CD4-positive, alpha-beta T cell treated with Interleukin-4 for 4 hours (primary cell): Measurements from ENCODE around the gene TWSG1.
A peak's percentile ranks its signal among the peaks of the same experiment; 100 is the strongest.
"Not testable (repeated sequence)": the region's sequence is repeated elsewhere in the genome, so short reads cannot be mapped to it uniquely, and the experiment has no call there.

Experiments
- DNase-seq: peaks from one replicate; pipeline ENCODE4 v3.0.0-alpha.2; 2020

The TWSG1 gene

GRCh38 chr18:9336827-9337226 is 2.3 kb downstream of the TWSG1 start:
- no peak for DNase-seq

- peak; percentile 3 for DNase-seq
These were observed 3.3 kb downstream of the TWSG1 start for GRCh38 chr18:9337873-9338272.

- no peak for DNase-seq
These were observed 5.9 kb downstream of the TWSG1 start for GRCh38 chr18:9340472-9340871.

GRCh38 chr18:9343577-9343976 is 9.0 kb downstream of the TWSG1 start:
- no peak for DNase-seq

GRCh38 chr18:9346775-9347174 is 12.2 kb downstream of the TWSG1 start:
- DNase-seq: no peak

- DNase-seq: no peak
These were observed 13.6 kb downstream of the TWSG1 start for GRCh38 chr18:9348079-9348671.

GRCh38 chr18:9348766-9349165 is 14.2 kb downstream of the TWSG1 start:
- DNase-seq: no peak

- DNase-seq: no peak
These were observed 19.0 kb downstream of the TWSG1 start for GRCh38 chr18:9353596-9353995.

GRCh38 chr18:9354256-9354655 is 19.7 kb downstream of the TWSG1 start:
- DNase-seq: no peak

- no peak for DNase-seq
These were observed 22.4 kb downstream of the TWSG1 start for GRCh38 chr18:9356976-9357375.

GRCh38 chr18:9359796-9360195 is 25.2 kb downstream of the TWSG1 start:
- no peak for DNase-seq

GRCh38 chr18:9361191-9361590 is 26.6 kb downstream of the TWSG1 start:
- DNase-seq: no peak

- DNase-seq: no peak
These were observed 28.3 kb downstream of the TWSG1 start for GRCh38 chr18:9362869-9363268.

GRCh38 chr18:9364242-9364641 is 29.7 kb downstream of the TWSG1 start:
- DNase-seq: no peak

GRCh38 chr18:9365406-9365805 is 30.8 kb downstream of the TWSG1 start:
- DNase-seq: no peak

- DNase-seq: no peak
These were observed 31.6 kb downstream of the TWSG1 start for GRCh38 chr18:9366126-9366714.

- not testable (repeated sequence) for DNase-seq
These were observed 38.7 kb downstream of the TWSG1 start for GRCh38 chr18:9373254-9373653.

- DNase-seq: no peak
These were observed 44.5 kb downstream of the TWSG1 start for GRCh38 chr18:9379118-9379517.

- DNase-seq: no peak
These were observed 45.5 kb downstream of the TWSG1 start for GRCh38 chr18:9380101-9380500.

GRCh38 chr18:9380621-9381395 is 46.2 kb downstream of the TWSG1 start:
- no peak for DNase-seq

GRCh38 chr18:9386879-9387278 is 52.3 kb downstream of the TWSG1 start:
- DNase-seq: no peak

- no peak for DNase-seq
These were observed 53.3 kb downstream of the TWSG1 start for GRCh38 chr18:9387891-9388290.

GRCh38 chr18:9389706-9390105 is 55.1 kb downstream of the TWSG1 start:
- no peak for DNase-seq

- DNase-seq: no peak
These were observed 58.2 kb downstream of the TWSG1 start for GRCh38 chr18:9392726-9393125.
